IPS-11a (cell line): Measurements from ENCODE around the gene OTULINL.
"Not testable (repeated sequence)": the region's sequence is repeated elsewhere in the genome, so short reads cannot be mapped to it uniquely, and the experiment has no call there.

Experiments
- H3K4me3 ChIP-seq: one replicate; pipeline ENCODE4 v1.5.1; 2013; ENCODE audit warnings: low read depth, low read length, control low read depth

OTULINL gene

DNA sequence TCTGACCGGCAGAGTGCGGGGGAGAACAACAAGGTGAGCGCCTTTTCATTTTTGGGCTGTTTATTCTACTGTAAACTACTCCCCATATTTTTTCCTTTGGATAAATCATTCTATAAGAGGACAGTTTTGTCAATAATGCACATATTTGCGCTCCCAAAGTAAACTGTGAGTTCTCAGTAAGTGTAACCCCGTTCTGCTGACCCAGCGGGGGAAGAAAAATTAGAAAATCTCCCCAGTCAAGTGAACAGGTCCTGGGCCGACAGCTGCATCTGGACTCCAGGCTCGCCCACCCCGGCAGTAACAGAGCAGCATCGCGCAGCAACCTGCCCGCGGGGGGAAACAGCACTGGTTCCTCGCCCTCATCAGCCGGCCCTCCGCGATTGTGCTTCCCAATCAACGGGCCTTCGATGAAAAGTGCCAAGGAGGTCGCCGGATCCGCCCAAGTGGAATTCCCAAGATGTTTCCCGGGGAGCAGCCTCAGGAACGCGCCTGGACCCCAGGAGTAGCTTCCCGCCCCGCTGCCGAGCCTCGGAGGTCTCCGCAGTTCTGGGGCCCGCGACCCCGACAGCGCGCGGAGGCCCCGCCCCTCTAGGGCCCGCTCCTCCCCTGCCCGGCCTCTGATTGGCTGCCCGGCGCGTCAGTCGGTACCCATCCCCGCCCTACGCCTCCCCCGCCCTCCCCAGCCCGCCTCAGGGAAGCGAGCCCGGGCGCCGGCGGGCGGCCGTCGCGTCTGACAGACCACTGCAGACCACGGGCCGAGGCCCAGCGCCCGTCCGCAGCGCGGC lies at the start of gene OTULINL:
TSS of gene OTULINL (plus strand) at position 687 of the 785 bp plus-strand sequence. CDS start 103 bp downstream, outside the sequence.
- H3K4me3 ChIP-seq, result peak within 1 kb of the TSS; percentile 74

DNA sequence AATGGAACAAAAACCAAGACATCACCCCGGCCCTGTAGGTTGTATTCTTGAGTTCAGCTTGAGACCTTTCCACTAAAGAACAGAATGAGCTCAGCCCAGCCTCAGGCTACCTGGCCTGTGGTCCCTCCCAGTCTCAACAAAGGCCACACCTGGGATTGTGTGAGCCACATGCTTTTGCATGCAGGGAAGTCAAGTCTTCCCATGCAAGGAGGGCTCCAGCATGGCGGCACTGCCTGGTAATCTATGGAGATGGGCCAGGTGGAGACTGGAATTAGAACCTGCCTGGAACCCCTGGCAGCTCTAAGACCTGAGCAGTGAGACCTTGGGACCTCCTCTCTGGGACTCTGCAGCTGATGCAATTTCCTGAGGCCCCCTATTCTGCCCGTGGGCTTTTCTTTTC lies 49.4 kb upstream of the OTULINL start:
- no peak overlapping the region for H3K4me3 ChIP-seq

DNA sequence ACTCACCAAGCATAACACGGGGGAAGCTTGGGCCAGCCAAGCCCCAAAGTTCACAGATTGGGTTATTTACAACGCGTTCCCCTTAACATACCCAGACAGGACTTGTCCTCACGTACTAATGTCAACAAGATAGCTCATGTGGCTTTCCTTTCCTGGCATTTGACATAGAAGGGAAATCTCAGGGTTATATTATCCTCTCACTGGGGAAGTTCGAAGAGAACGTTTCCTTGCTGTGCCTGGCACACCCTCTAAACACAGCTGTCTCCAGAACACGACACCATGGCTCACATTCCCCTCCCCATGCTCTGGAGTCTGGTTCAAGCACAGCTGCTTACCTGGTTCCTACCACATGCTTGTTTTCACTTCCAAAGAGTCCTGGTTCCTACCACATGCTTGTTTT lies 46.8 kb upstream of the OTULINL start:
- H3K4me3 ChIP-seq, result no peak overlapping the region

GRCh38 chr5:14545308-14545707 lies 36.3 kb upstream of the OTULINL start:
- H3K4me3 ChIP-seq, result no peak overlapping the region

- no peak overlapping the region for H3K4me3 ChIP-seq
Measured at GRCh38 chr5:14545862-14546261, 35.7 kb upstream of the OTULINL start.

- no peak overlapping the region for H3K4me3 ChIP-seq
Measured at GRCh38 chr5:14547666-14548065, 33.9 kb upstream of the OTULINL start.

- H3K4me3 ChIP-seq, result no peak overlapping the region
Measured at GRCh38 chr5:14551211-14551610, 30.4 kb upstream of the OTULINL start.

DNA sequence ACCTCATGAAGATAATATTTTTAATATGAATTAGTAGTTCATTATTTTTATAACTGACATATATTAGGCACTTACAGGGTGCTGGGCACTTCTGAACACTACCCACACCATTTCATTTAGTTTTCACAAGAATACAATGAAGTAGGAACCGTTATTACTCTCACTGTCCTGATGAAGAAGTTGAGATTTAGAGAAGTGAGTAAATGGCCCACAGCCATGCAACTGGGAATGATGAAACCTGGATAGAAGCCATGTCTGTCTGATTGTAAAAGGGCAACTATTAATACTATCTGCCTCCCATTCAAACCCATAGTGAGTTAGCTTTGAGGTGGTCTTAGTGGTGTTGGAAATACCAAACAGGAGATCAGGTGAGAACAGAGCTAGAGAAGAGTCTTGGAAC lies 29.6 kb upstream of the OTULINL start:
- no peak overlapping the region for H3K4me3 ChIP-seq

GRCh38 chr5:14554288-14554687 lies 27.3 kb upstream of the OTULINL start:
- not testable (repeated sequence) for H3K4me3 ChIP-seq

- H3K4me3 ChIP-seq, result no peak overlapping the region
Measured at GRCh38 chr5:14556015-14556414, 25.6 kb upstream of the OTULINL start.

DNA sequence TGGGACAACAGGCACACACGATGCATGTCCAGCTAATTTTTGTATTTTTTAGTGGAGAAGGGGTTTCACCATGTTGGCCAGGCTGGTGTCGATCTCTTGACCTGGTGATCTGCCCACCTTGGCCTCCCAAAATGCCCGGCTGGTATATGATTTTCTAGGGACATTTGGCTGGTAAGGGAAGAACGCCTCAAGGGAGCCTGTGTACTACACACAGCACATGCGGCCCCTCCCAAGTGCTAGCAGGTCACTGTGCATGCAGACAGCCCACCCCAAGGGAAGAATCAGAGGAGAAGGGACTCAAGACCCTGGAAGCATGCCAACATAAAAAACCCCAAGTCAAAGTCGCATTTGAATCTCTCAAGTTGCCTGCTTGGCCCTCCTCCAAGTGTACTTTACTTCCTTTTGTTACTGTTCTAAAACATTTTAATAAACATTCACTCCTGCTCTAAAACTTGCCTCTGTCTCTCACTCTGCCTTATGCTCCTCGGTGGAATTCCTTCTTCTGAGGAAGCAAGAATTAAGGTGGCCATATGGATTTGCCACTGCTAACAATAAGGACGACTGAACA lies 24.3 kb upstream of the OTULINL start:
- H3K4me3 ChIP-seq, result no peak overlapping the region

- no peak overlapping the region for H3K4me3 ChIP-seq
Measured at GRCh38 chr5:14557791-14558415, 23.7 kb upstream of the OTULINL start.

GRCh38 chr5:14560091-14560595 lies 21.4 kb upstream of the OTULINL start:
- no peak overlapping the region for H3K4me3 ChIP-seq

GRCh38 chr5:14561741-14562140 lies 19.9 kb upstream of the OTULINL start:
- no peak overlapping the region for H3K4me3 ChIP-seq

GRCh38 chr5:14568333-14568732 lies 13.3 kb upstream of the OTULINL start:
- H3K4me3 ChIP-seq, result no peak overlapping the region

- H3K4me3 ChIP-seq, result no peak overlapping the region
Measured at GRCh38 chr5:14569948-14570691, 11.5 kb upstream of the OTULINL start.

- H3K4me3 ChIP-seq, result no peak overlapping the region
Measured at GRCh38 chr5:14571901-14572300, 9.7 kb upstream of the OTULINL start.

DNA sequence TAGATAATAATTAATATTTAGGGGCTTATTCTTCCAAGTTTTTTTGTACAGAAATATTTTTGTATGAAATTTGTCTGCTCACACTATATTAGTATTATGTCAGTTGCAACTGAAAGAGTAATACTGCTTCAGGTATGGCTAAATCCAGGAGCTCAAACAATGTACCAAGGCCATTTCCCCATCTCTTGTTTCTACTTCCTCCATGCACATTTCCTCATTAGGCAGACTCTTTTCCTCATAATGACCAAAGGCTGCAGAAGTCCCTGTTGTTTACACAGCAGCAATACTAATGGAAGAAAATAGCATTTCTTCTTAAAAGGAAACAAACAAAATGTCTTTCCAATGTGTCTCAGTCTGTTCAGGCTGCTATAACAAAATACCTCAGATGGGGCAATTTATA lies 9.2 kb upstream of the OTULINL start:
- H3K4me3 ChIP-seq, result no peak overlapping the region

- H3K4me3 ChIP-seq, result no peak overlapping the region
Measured at GRCh38 chr5:14572836-14573235, 8.8 kb upstream of the OTULINL start.

GRCh38 chr5:14574096-14574495 lies 7.5 kb upstream of the OTULINL start:
- no peak overlapping the region for H3K4me3 ChIP-seq

DNA sequence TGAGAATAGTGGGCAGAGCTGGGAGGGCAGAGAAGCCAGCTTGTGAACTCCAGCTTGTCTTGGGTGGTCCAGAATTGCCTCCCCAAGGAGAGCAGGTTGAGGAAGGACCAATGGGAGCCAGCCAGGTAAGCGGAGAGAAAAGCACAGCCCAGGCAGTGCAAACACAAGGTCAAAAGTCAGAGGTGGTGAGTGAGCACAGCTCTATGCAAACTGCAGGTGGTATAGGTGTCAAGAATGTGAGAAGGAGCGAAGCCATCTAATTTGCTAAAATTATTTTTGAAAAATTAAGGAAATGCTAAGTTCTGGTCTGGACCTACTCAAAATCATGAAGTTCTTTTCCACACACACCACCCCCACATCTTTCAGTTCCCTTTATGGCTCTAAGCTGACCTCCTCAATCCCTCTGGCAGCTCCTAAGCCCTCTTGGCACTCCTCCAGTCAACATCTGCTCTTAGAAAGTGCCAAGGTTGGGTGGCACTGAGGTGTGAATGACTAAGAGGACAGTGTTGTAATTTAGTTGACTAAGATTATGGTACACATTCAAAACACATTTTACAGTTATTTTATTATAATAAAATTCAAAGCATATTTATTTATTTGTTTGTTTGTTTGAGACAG lies 6.6 kb upstream of the OTULINL start:
- no peak overlapping the region for H3K4me3 ChIP-seq
